Activated T-cell treated with anti-CD3 and anti-CD28 coated beads, Interleukin-2, amount 50 U/mL, for 4 hours (primary cell): ENCODE data around the gene LMNTD2. TPM values are rescaled to one million over a fixed set of nuclear protein-coding genes. Genes with fewer than 3 reads are reported as not detected.
A peak's percentile ranks its signal among the peaks of the same experiment; 100 is the strongest.

Experiments used
- ATAC-seq, 2 donors: fragments of 200-7000 bp; cut with Tn5 transposase; one replicate each; pipeline ENCODE4 v1.10.0; 2021
- DNase-seq: peaks from one replicate; pipeline ENCODE4 v3.0.0-alpha.2; 2020
- H3K27me3 Mint-ChIP-seq: one replicate; pipeline ENCODE4 v1.8.0; 2021; ENCODE audit warnings: low read depth, mixed read lengths
- H3K36me3 Mint-ChIP-seq: one replicate; pipeline ENCODE4 v1.8.0; 2022; ENCODE audit warnings: mixed read lengths; ENCODE audit not compliant: insufficient read depth
- H3K4me1 Mint-ChIP-seq: one replicate; pipeline ENCODE4 v1.8.0; 2021; ENCODE audit warnings: low read depth, mixed read lengths
- H3K4me3 Mint-ChIP-seq: one replicate; pipeline ENCODE4 v1.8.0; 2021; ENCODE audit warnings: mild to moderate bottlenecking, moderate library complexity, mixed read lengths
- H3K9me3 Mint-ChIP-seq: one replicate; pipeline ENCODE4 v1.8.0; 2021; ENCODE audit warnings: mixed read lengths
- total RNA-seq, 3 donors: library from RNA; stranded (reverse); gene quantifications; one replicate each; pipeline ENCODE4 v1.2.1, GENCODE V29; 2021

LMNTD2 gene, protein sequence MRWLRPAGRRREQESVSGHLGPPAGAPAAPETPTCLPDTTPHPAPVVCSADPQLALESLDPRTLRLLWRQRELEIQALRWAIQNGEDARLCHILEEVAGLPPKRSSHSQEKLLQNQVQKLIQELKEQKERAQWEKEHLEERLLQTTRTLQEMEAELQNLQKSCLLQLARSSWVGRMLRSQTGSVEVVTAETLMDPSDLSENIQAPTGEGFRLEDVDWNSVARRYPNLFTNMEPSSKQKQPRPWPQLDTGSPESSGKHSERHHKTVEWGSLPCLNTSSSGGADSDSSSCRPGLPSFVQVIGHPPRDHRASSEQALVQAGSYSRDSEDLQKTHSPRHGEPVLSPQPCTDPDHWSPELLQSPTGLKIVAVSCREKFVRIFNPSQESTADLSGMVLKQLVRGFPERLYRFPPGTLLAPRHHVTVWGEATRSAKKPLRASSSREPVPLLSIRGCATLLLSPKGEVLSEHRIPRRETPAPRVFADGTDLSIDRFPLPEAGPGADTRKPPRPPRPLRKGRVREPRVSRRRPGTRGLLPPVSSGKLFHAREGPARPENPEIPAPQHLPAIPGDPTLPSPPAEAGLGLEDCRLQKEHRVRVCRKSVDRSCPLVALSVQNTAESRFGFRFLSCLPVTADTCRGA
- 1 to 10 TPM in 2 of 3 donors, under 1 TPM in 1; 0.71 to 1.3 (median 1.1) TPM for total RNA-seq

GRCh38 chr11:560305-561147, at the start of gene LMNTD2, which contains the start of gene RASSF7:
LMNTD2 (minus strand) TSS chr11:560738; CDS start chr11:560716, 22 bp downstream.
RASSF7 (plus strand) TSS chr11:560970; CDS start chr11:561769, 799 bp downstream.
- Mint-ChIP-seq H3K4me1 (peaks cover 11% of the 10 kb centered on the region), H3K27me3 (no peaks in the 10 kb centered on the region), H3K4me3 (peak within 1 kb of the TSS; percentile 89), H3K36me3 (no peaks in the 10 kb centered on the region), H3K9me3 (no peaks in the 10 kb centered on the region)
- peak; percentile 97 for DNase-seq
- ATAC-seq: peak; percentile 95

DNA sequence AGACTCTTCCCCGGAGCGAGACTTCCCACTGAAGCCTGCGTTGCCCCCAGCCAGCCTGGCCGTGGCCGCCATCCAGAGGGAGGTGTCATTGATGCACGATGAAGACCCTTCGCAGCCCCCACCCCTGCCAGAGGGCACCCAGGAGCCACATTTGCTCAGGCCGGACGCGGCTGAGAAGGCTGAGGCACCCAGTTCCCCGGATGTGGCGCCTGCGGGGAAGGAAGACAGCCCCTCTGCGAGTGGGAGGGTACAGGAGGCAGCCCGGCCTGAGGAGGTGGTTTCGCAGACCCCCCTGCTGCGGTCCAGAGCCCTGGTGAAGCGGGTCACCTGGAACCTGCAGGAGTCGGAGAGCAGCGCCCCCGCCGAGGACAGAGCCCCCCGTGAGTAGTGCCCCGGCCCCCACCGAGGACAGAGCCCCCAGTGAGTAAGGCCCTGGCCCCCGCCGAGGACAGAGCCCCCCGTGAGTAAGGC, 48.8 kb upstream of the LMNTD2 start:
- ATAC-seq: no peak
- DNase-seq: no peak
- Mint-ChIP-seq H3K4me1 (peaks cover 6% of the 10 kb centered on the region), H3K36me3 (peaks cover 18% of the 10 kb centered on the region), H3K4me3 (no peak overlapping the region), H3K9me3 (no peaks in the 10 kb centered on the region), H3K27me3 (no peaks in the 10 kb centered on the region)

DNA sequence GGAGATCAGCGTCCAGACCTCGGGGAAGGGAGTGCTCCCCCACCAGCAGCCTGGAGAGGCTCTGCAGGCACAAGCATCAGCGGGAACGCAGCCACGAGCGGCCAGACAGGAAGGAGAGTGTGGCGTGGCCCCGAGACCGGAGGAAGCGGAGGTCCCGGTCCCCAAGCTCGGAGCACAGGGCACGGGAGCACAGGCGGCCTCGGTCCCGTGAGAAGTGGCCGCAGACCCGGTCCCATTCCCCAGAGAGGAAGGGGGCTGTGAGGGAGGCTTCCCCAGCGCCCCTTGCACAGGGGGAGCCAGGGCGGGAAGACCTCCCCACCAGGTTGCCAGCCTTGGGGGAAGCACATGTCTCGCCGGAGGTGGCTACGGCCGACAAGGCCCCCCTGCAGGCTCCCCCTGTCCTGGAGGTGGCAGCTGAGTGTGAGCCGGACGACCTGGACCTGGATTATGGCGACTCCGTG, 48.3 kb upstream of the LMNTD2 start:
- no peak for ATAC-seq
- no peaks in the 10 kb centered on the region for H3K9me3 Mint-ChIP-seq
- peaks cover 2% of the 10 kb centered on the region for H3K4me1 Mint-ChIP-seq
- no peak for DNase-seq
- no peaks in the 10 kb centered on the region for H3K27me3 Mint-ChIP-seq
- no peak overlapping the region for H3K4me3 Mint-ChIP-seq
- H3K36me3 Mint-ChIP-seq: peaks cover 22% of the 10 kb centered on the region

DNA sequence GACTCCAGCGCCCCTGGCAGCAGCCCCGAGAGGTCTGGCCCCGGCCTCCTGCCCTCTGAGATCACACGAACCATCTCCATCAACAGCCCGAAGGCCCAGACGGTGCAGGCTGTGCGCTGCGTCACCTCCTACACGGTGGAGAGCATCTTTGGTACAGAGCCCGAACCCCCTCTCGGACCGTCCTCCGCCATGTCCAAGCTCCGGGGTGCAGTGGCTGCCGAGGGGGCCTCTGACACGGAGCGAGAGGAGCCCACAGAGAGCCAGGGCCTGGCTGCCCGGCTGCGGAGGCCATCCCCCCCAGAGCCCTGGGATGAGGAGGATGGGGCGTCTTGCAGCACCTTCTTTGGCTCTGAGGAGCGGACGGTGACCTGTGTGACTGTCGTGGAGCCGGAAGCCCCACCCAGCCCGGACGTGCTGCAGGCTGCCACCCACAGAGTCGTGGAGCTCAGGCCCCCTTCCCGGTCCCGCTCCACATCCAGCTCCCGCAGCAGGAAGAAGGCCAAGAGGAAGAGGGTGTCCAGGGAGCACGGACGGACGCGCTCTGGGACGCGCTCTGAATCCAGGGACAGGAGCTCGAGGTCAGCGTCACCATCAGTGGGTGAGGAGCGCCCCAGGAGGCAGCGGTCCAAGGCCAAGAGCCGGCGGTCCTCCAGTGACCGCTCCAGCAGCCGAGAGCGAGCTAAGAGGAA, 47.6 kb upstream of the LMNTD2 start:
- ATAC-seq (no peak), DNase-seq (no peak)
- no peaks in the 10 kb centered on the region for H3K9me3 Mint-ChIP-seq
- H3K4me1 Mint-ChIP-seq: peaks cover 2% of the 10 kb centered on the region
- peaks cover 22% of the 10 kb centered on the region for H3K36me3 Mint-ChIP-seq
- H3K4me3 Mint-ChIP-seq: no peak overlapping the region
- no peaks in the 10 kb centered on the region for H3K27me3 Mint-ChIP-seq

DNA sequence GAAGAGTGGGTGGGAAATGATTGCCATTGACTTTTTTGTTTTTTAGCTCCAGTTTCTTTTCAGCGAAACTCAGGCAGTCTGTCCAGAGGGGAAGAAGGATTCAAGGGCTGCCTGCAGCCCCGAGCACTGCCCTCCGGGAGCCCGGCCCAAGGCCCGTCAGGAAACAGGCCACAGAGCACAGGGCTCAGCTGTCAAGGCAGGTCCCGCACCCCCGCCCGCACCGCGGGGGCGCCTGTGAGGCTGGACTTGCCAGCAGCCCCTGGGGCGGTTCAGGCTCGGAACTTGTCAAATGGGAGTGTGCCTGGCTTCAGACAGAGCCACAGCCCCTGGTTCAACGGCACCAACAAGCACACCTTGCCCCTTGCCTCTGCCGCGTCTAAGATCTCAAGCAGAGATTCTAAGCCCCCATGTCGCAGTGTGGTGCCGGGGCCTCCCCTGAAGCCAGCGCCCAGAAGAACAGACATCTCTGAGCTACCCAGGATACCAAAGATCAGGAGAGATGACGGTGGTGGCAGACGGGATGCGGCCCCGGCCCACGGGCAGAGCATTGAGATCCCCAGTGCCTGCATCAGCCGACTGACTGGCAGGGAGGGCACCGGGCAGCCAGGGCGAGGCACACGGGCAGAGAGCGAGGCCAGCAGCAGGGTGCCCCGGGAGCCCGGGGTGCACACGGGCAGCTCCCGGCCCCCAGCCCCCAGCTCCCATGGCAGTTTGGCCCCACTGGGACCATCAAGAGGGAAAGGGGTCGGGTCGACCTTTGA, 46.7 kb upstream of the LMNTD2 start:
- DNase-seq: no peak
- no peaks in the 10 kb centered on the region for H3K4me1 Mint-ChIP-seq
- H3K36me3 Mint-ChIP-seq: peaks cover 20% of the 10 kb centered on the region

GRCh38 chr11:606245-606644, 45.7 kb upstream of the LMNTD2 start:
- no peaks in the 10 kb centered on the region for H3K4me1 Mint-ChIP-seq
- H3K36me3 Mint-ChIP-seq: peaks cover 20% of the 10 kb centered on the region
- no peaks in the 10 kb centered on the region for H3K9me3 Mint-ChIP-seq
- H3K4me3 Mint-ChIP-seq: no peak overlapping the region
- ATAC-seq (no peak), DNase-seq (no peak)
- H3K27me3 Mint-ChIP-seq: no peaks in the 10 kb centered on the region

More for the DNA sequence above, 46.7 kb upstream of the LMNTD2 start:
- Mint-ChIP-seq H3K9me3 (no peaks in the 10 kb centered on the region), H3K27me3 (no peaks in the 10 kb centered on the region), H3K4me3 (no peak overlapping the region)
- ATAC-seq: no peak

- Mint-ChIP-seq H3K27me3 (no peaks in the 10 kb centered on the region), H3K9me3 (no peaks in the 10 kb centered on the region), H3K4me3 (no peak overlapping the region), H3K4me1 (no peaks in the 10 kb centered on the region), H3K36me3 (peaks cover 17% of the 10 kb centered on the region)
- no peak for ATAC-seq
- no peak for DNase-seq
Observed at GRCh38 chr11:605286-606129, 45.0 kb upstream of the LMNTD2 start.

DNA sequence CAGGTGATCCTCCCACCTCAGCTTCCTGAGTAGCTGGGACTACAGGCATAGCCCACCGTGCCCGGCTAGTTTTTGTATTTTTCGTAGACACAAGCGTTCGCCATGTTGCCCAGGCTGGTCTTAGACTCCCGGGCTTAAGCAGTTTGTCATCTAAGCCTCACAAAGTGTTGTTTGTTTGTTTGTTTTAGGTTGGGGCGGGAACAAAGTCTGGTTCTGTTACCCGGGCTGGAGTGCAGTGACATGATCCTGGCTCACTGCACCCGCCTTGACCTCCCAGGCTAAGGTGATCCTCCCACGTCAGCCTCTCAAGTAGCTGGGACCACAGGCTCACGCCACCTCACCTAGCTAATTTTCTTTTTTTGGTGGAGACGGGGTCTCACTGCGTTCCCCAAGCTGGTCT, 42.6 kb upstream of the LMNTD2 start:
- Mint-ChIP-seq H3K4me1 (no peaks in the 10 kb centered on the region), H3K27me3 (no peaks in the 10 kb centered on the region), H3K9me3 (no peaks in the 10 kb centered on the region), H3K4me3 (no peak overlapping the region), H3K36me3 (peaks cover 22% of the 10 kb centered on the region)
- DNase-seq: no peak
- ATAC-seq: no peak

- peaks cover 23% of the 10 kb centered on the region for H3K36me3 Mint-ChIP-seq
- H3K4me1 Mint-ChIP-seq: no peaks in the 10 kb centered on the region
- H3K4me3 Mint-ChIP-seq: no peak overlapping the region
- ATAC-seq (no peak), DNase-seq (no peak)
- no peaks in the 10 kb centered on the region for H3K27me3 Mint-ChIP-seq
- H3K9me3 Mint-ChIP-seq: no peaks in the 10 kb centered on the region
Observed at GRCh38 chr11:601573-602245, 41.2 kb upstream of the LMNTD2 start.

DNA sequence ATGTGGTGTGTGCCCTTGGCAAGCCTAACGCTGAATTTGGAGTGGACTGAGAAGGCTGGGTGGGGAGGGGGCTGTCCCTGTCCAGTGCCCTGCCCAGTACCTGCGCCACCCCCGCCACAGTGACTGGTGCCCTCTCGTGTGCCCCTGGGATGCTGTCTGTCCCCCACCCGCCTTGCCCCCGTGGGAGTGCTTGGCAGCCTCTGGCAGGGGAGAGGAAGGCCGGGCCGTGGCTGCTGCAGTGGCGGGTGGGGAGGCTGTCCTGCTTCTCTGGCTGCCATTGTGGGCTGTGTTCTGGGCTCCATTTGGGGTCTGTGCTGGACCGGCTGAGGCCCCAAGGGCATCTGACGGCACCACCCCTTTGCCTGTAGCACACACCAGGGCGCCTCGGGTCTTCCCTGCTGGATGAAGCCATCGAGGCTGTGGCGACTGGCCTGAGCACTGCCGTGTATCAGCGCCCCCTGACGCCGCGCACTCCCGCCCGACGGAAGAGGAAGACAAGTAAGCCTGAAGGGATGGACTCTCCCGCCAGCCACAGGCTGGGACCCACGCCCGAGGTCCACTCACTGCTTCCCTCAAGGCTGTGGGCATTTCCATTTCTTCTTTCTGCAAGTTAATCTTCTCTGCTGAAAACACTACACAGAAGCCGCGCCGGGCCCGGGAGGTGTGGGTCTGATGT, 37.6 kb upstream of the LMNTD2 start:
- Mint-ChIP-seq H3K4me1 (no peaks in the 10 kb centered on the region), H3K4me3 (no peak overlapping the region), H3K9me3 (no peaks in the 10 kb centered on the region), H3K36me3 (peaks cover 19% of the 10 kb centered on the region), H3K27me3 (no peaks in the 10 kb centered on the region)
- no peak for DNase-seq
- no peak for ATAC-seq

- H3K9me3 Mint-ChIP-seq: no peaks in the 10 kb centered on the region
- H3K4me1 Mint-ChIP-seq: no peaks in the 10 kb centered on the region
- DNase-seq: no peak
- H3K27me3 Mint-ChIP-seq: no peaks in the 10 kb centered on the region
- peaks cover 25% of the 10 kb centered on the region for H3K36me3 Mint-ChIP-seq
- peak in 1 of 2 donors; percentile 49 for ATAC-seq
- no peak overlapping the region for H3K4me3 Mint-ChIP-seq
Observed at GRCh38 chr11:597166-597725, 36.7 kb upstream of the LMNTD2 start.
